K562 (cell line): ENCODE results near the gene ZFAND6. TPM values are rescaled to one million over a fixed set of nuclear protein-coding genes. Genes with fewer than 3 reads are reported as not detected.

Experiments used
- CBFB ChIP-seq: sonication (generic); formaldehyde crosslinking; IDR thresholded peaks from 2 replicates; pipeline ENCODE4 v1.4.0; 2020; ENCODE audit warnings: mild to moderate bottlenecking, missing genetic modification reagents
- CREB1 ChIP-seq, 2 experiments: sonication (generic) in 1 of 2; formaldehyde crosslinking in 1 of 2; IDR thresholded peaks; 2 replicates each; pipeline versions ENCODE4 v1.6.1 to v1.8.0; 2012 to 2022; ENCODE audit warnings: inconsistent platforms in 1 of 2, mild to moderate bottlenecking in 1 of 2, missing genetic modification reagents in 1 of 2, moderate library complexity in 1 of 2
- ELF1 ChIP-seq: fragments of 200-800 bp; sonication (Bioruptor generic); IDR thresholded peaks from 2 replicates; pipeline ENCODE4 v1.6.1; 2016; ENCODE audit warnings: missing genetic modification characterization, missing compliant biosample characterization
- ETV1 ChIP-seq: fragments of 450-650 bp; conservative IDR thresholded peaks from 2 replicates; pipeline ENCODE4 v1.6.1; 2016; ENCODE audit warnings: missing genetic modification characterization, control low read depth, low read depth, missing compliant biosample characterization
- FOXJ2 ChIP-seq: fragments of 200-800 bp; sonication (Bioruptor generic); IDR thresholded peaks from 2 replicates; pipeline ENCODE4 v1.6.1; 2016; ENCODE audit warnings: missing genetic modification characterization, missing compliant biosample characterization
- FOXK1 ChIP-seq: sonication (generic); formaldehyde crosslinking; IDR thresholded peaks from 2 replicates; pipeline ENCODE4 v1.8.0; 2022; ENCODE audit warnings: missing genetic modification reagents, mild to moderate bottlenecking, borderline replicate concordance
- GATA2 ChIP-seq: sonication (generic); formaldehyde crosslinking; IDR thresholded peaks from 2 replicates; pipeline ENCODE4 v1.4.0; 2020; ENCODE audit warnings: mild to moderate bottlenecking, missing genetic modification reagents
- ID3 ChIP-seq, 2 experiments: fragments of 250-450 bp in 1 of 2; fragments of 450-650 bp in 1 of 2; sonication (Bioruptor Pico) in 1 of 2; IDR thresholded peaks; 2 replicates each; pipeline versions ENCODE4 v1.6.1 to v1.8.0; 2016 to 2021; ENCODE audit warnings: mild to moderate bottlenecking in 2 of 2, moderate library complexity in 2 of 2, missing compliant biosample characterization in 1 of 2, missing genetic modification characterization in 1 of 2
- KDM2B ChIP-seq: fragments of 250-450 bp; sonication (Bioruptor Pico); IDR thresholded peaks from 2 replicates; pipeline ENCODE4 v1.8.0; 2021; ENCODE audit warnings: mild to moderate bottlenecking, moderate library complexity
- MCM5 ChIP-seq: fragments of 450-650 bp; IDR thresholded peaks from 2 replicates; pipeline ENCODE4 v1.6.1; 2016; ENCODE audit warnings: low read depth
- NR2F6 ChIP-seq: fragments of 450-650 bp; formaldehyde crosslinking; IDR thresholded peaks from 2 replicates; pipeline ENCODE4 v1.4.0; 2020; ENCODE audit warnings: mild to moderate bottlenecking
- POLR2G ChIP-seq: fragments of 200-400 bp; formaldehyde crosslinking; IDR thresholded peaks from 2 replicates; pipeline ENCODE4 v1.6.1; 2017; ENCODE audit warnings: low read depth, mild to moderate bottlenecking, antibody characterized with exemption, low read length, moderate library complexity
- RB1 ChIP-seq: fragments of 450-650 bp; IDR thresholded peaks from 2 replicates; pipeline ENCODE4 v1.6.1; 2017; ENCODE audit warnings: low read depth, mild to moderate bottlenecking
- RBM39 ChIP-seq: fragments of 200-400 bp; formaldehyde crosslinking; optimal IDR thresholded peaks from 2 replicates; pipeline ENCODE3; 2018; ENCODE audit warnings: low read depth, low read length
- SAFB2 ChIP-seq: fragments of 200-400 bp; formaldehyde crosslinking; IDR thresholded peaks from 2 replicates; pipeline ENCODE4 v1.6.1; 2018; ENCODE audit warnings: borderline replicate concordance, low read length, low read depth, moderate library complexity; ENCODE audit not compliant: severe bottlenecking
- ZBTB33 ChIP-seq: sonication (generic); formaldehyde crosslinking; IDR thresholded peaks from 2 replicates; pipeline ENCODE4 v1.8.1; 2023; ENCODE audit warnings: mild to moderate bottlenecking, missing genetic modification reagents
- ZBTB34 ChIP-seq: fragments of 250-450 bp; sonication (Bioruptor Pico); IDR thresholded peaks from 2 replicates; pipeline ENCODE4 v1.8.0; 2021; ENCODE audit warnings: mild to moderate bottlenecking, moderate library complexity
- ZBTB49 ChIP-seq: sonication (generic); formaldehyde crosslinking; IDR thresholded peaks from 2 replicates; pipeline ENCODE4 v1.8.0; 2022; ENCODE audit warnings: missing genetic modification reagents, mild to moderate bottlenecking, borderline replicate concordance
- polyA plus RNA-seq, 8 experiments: library from polyadenylated mRNA; depleted of rRNA in 4 of 8; stranded (reverse) in 5 of 8; unstranded in 3 of 8; fragments of >200 nt; fragmentation: Nextera tagmentation in 2 of 8; fragmentation: Illumina TruSeq in 1 of 8; extraction: Ambion mirVana in 2 of 8; extraction: Trizol in 1 of 8; gene quantifications; 2 replicates each; pipeline versions ENCODE4 v1.2.1 to v1.2.3, GENCODE V29; 2011 to 2014; ENCODE audit warnings: inconsistent platforms in 1 of 8, missing spikeins in 1 of 8
- total RNA-seq, 7 experiments: library from RNA; depleted of rRNA in 6 of 7; stranded (reverse); fragments of >200 nt in 6 of 7; fragmentation: Illumina TruSeq in 2 of 7; extraction: Trizol in 2 of 7; gene quantifications; 2 replicates each; pipeline versions ENCODE4 v1.2.1 to v1.2.3, GENCODE V29; 2011 to 2021; ENCODE audit warnings: low replicate concordance in 1 of 7
- TF ChIP-seq, protein P1 (sequence below): fragments of 250-450 bp; sonication (Bioruptor Pico); IDR thresholded peaks from 2 replicates; pipeline ENCODE4 v1.8.0; 2022; ENCODE audit warnings: moderate library complexity, mild to moderate bottlenecking, inconsistent platforms

ZFAND6 gene
- total and polyA plus RNA-seq, 9 of the 15 experiments (the other 6 are each of a cell fraction or from before 2014, with no cell fraction given): 53.9 to 206 (median 88.9) TPM

DNA sequence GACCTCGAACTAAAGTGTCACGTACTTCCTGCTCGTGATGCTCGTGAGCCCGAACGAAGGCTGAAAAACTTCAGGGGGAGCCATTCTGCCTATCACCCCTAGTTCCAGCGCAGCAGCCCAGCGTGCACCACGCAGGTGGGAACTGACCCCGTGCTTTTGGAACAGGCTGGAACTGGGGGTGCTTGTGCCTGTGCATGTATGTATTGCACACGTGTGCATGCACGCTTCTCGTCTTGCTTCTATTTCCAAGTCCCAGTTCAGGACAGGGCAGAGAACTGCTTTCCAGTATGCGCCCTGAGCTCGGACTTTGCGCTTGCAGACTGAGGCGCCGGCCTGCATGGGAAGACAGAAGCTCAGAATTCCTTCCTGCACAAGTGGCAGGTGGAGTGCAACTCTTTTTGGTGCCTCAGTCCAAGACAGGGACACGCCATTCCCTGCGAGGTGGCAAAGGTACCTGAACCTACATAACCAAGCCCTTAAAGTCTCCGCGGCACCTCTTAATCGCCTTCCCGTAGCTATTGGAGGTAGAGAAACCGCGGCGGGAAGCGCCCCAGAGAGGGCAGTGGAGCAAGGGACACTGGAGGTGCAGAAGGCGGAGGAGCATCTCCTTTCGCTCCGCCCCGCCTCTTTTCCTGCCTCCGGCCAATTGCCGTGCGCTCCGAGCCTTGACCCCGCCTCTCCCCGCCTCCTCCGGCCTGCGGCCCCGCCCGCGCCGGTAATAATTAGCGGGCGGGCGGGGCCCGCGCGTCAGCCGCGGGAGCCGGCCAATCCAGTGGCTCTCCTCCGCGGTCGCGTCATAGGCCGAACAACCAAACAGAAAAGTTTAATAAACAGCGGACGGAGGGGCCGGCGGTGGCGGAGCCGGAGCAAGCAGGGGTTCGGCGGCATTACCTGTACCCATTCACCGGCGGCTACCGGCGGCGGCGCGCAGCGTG, at the start of gene ZFAND6 (continued):
- TF ChIP-seq ZBTB34 (CRISPR knock-in tag) (no peak), FOXJ2 (tag) (0 out of 2 replicates have a peak, but pooled peaks have one; percentile 30), ELF1 (tag) (no peak), ID3 (CRISPR knock-in tag; IDR thresholded peaks at IDR 0.05) (no peak), ID3 (tag; IDR thresholded peaks at IDR 0.05) (no peak), MCM5 (no peak), GATA2 (CRISPR knock-in tag) (no peak), CBFB (no peak), KDM2B (CRISPR knock-in tag) (peak; percentile 56; the same call in 1 of the 2 replicates), RB1 (no peak), FOXK1 (CRISPR knock-in tag) (no peak), ZBTB33 (CRISPR knock-in tag) (no peak), POLR2G (peak; percentile 93), CREB1 (IDR thresholded peaks at IDR 0.05) (peak; percentile 77), CREB1 (CRISPR knock-in tag; IDR thresholded peaks at IDR 0.05) (peak; percentile 56; the same call in 1 of the 2 replicates), ZBTB49 (CRISPR knock-in tag) (no peak), NR2F6 (CRISPR knock-in tag) (no peak), ETV1 (0 out of 2 replicates have a peak, but pooled peaks have one; percentile 6), SAFB2 (no peak), RBM39 (no peak)
- TF ChIP-seq, protein P1, sequence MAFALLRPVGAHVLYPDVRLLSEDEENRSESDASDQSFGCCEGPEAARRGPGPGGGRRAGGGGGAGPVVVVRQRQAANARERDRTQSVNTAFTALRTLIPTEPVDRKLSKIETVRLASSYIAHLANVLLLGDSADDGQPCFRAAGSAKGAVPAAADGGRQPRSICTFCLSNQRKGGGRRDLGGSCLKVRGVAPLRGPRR (CRISPR knock-in tag): no peak
